ENCODE measurements around the gene VIPR2.

GRCh38 chr7:159156436-159157245 is 12.0 kb upstream of the VIPR2 start:
- TF ChIP-seq CTCF (IDR thresholded peaks at IDR 0.05) (no peak), POLR2A (IDR thresholded peaks at IDR 0.05) (no peak)
